Activated T-helper 9 cell treated with anti-CD3 and anti-CD28 coated beads, Interleukin-2, amount 50 U/mL, for 16 hours (primary cell): Measurements from ENCODE around the gene ZCCHC7.

ENCODE experiments used
- DNase-seq: peaks from one replicate; pipeline ENCODE4 v3.0.0-alpha.2; 2020; ENCODE audit warnings: low read depth

Gene ZCCHC7

GRCh38 chr9:37209431-37210386 lies 89.3 kb downstream of the ZCCHC7 start:
- DNase-seq: no peak

GRCh38 chr9:37210737-37211523 lies 90.6 kb downstream of the ZCCHC7 start:
- DNase-seq: no peak

- DNase-seq: no peak
Observed at GRCh38 chr9:37212435-37212834, 92.1 kb downstream of the ZCCHC7 start.

- no peak for DNase-seq
Observed at GRCh38 chr9:37215381-37215780, 95.0 kb downstream of the ZCCHC7 start.

GRCh38 chr9:37215830-37216229 lies 95.5 kb downstream of the ZCCHC7 start:
- DNase-seq: no peak

- no peak for DNase-seq
Observed at GRCh38 chr9:37217161-37217560, 96.8 kb downstream of the ZCCHC7 start.

- no peak for DNase-seq
Observed at GRCh38 chr9:37218800-37219425, 98.5 kb downstream of the ZCCHC7 start.

GRCh38 chr9:37220971-37221370 lies 100.6 kb downstream of the ZCCHC7 start:
- DNase-seq: no peak

- no peak for DNase-seq
Observed at GRCh38 chr9:37221489-37222106, 101.2 kb downstream of the ZCCHC7 start.

- DNase-seq: no peak
Observed at GRCh38 chr9:37229455-37229854, 109.1 kb downstream of the ZCCHC7 start.

GRCh38 chr9:37229882-37230482 lies 109.6 kb downstream of the ZCCHC7 start:
- no peak for DNase-seq

- no peak for DNase-seq
Observed at GRCh38 chr9:37236822-37237221, 116.4 kb downstream of the ZCCHC7 start.

GRCh38 chr9:37238122-37238521 lies 117.7 kb downstream of the ZCCHC7 start:
- no peak for DNase-seq

GRCh38 chr9:37239224-37239859 lies 119.0 kb downstream of the ZCCHC7 start:
- DNase-seq: no peak

- DNase-seq: no peak
Observed at GRCh38 chr9:37239921-37240320, 119.5 kb downstream of the ZCCHC7 start.

- no peak for DNase-seq
Observed at GRCh38 chr9:37241340-37241739, 121.0 kb downstream of the ZCCHC7 start.

- DNase-seq: no peak
Observed at GRCh38 chr9:37242089-37242488, 121.7 kb downstream of the ZCCHC7 start.

GRCh38 chr9:37243588-37244345 lies 123.4 kb downstream of the ZCCHC7 start:
- DNase-seq: no peak

- no peak for DNase-seq
Observed at GRCh38 chr9:37246826-37247225, 126.5 kb downstream of the ZCCHC7 start.

- DNase-seq: no peak
Observed at GRCh38 chr9:37248651-37249163, 128.3 kb downstream of the ZCCHC7 start.
